IMR-90 (cell line): ENCODE data around the gene SNED1. TPM values are rescaled to one million over a fixed set of nuclear protein-coding genes. Genes with fewer than 3 reads are reported as not detected.

Experiments used
- ATAC-seq: fragments of 200-7000 bp; cut with Tn5 transposase; 2 replicates; pipeline ENCODE4 v1.9.1; 2020; ENCODE audit warnings: low read depth, mild to moderate bottlenecking, moderate library complexity
- BruUV-seq: library from RNA; stranded (reverse); fragments of 400-500 nt; replicated peaks from 2 replicates; lab custom pipeline; 2021; lab: Mats Ljungman, UMichigan
- CTCF ChIA-PET: fragments of 300-600 bp; formaldehyde crosslinking; extraction: SDS; loops from one replicate; lab custom pipeline; 2021; ENCODE audit warnings: antibody characterized with exemption; lab: Yijun Ruan, JAX
- POLR2A ChIA-PET: fragments of 300-600 bp; sonication (Branson Sonifier 250); formaldehyde crosslinking; loops from one replicate; lab custom pipeline; 2022; ENCODE audit warnings: antibody characterized with exemption; ENCODE audit not compliant: unreplicated experiment; lab: Charles Lee
- DNase-seq: peaks from one replicate; pipeline ENCODE4 v3.0.0; 2013
- H2AFZ ChIP-seq: replicated peaks from 2 replicates; pipeline ENCODE3; 2013; ENCODE audit warnings: low read length, mild to moderate bottlenecking; ENCODE audit not compliant: poor library complexity
- H2AK5ac ChIP-seq: 2 replicates; pipeline ENCODE4 v1.6.1; 2013; ENCODE audit warnings: low read depth, low read length, inconsistent platforms
- H2AK9ac ChIP-seq: replicated peaks from 2 replicates; pipeline ENCODE3; 2013; ENCODE audit warnings: mild to moderate bottlenecking, low read depth, low read length, moderate library complexity; ENCODE audit not compliant: poor library complexity
- H2BK120ac ChIP-seq: 2 replicates; pipeline ENCODE4 v1.6.1; 2013; ENCODE audit warnings: low read depth, low read length, inconsistent platforms
- H2BK15ac ChIP-seq: 3 replicates; pipeline ENCODE4 v1.6.1; 2013; ENCODE audit warnings: low read depth, low read length, inconsistent platforms
- H2BK20ac ChIP-seq: 2 replicates; pipeline ENCODE4 v1.6.1; 2013; ENCODE audit warnings: low read depth, mild to moderate bottlenecking, inconsistent platforms, low read length, moderate library complexity
- H2BK5ac ChIP-seq: 2 replicates; pipeline ENCODE4 v1.6.1; 2013; ENCODE audit warnings: mild to moderate bottlenecking, low read depth, low read length, inconsistent platforms; ENCODE audit not compliant: poor library complexity, severe bottlenecking
- H3K14ac ChIP-seq: replicated peaks from 2 replicates; pipeline ENCODE4 v1.6.1; 2013; ENCODE audit warnings: low read depth, low read length, inconsistent platforms
- H3K18ac ChIP-seq: 2 replicates; pipeline ENCODE4 v1.6.1; 2013; ENCODE audit warnings: low read depth, low read length, control low read depth
- H3K23ac ChIP-seq: 2 replicates; pipeline ENCODE4 v1.6.1; 2013; ENCODE audit warnings: low read depth, low read length, inconsistent platforms
- H3K27ac ChIP-seq: 2 replicates; pipeline ENCODE4 v1.5.1; 2013; ENCODE audit warnings: mild to moderate bottlenecking, control low read depth, low read length; ENCODE audit not compliant: insufficient read depth
- H3K27me3 ChIP-seq: 2 replicates; pipeline ENCODE4 v1.6.1; 2013; ENCODE audit warnings: low read length; ENCODE audit not compliant: control insufficient read depth, insufficient read depth
- H3K36me3 ChIP-seq: 2 replicates; pipeline ENCODE4 v1.6.1; 2013; ENCODE audit warnings: low read length, mixed read lengths; ENCODE audit not compliant: control insufficient read depth, insufficient read depth
- H3K4ac ChIP-seq: 2 replicates; pipeline ENCODE4 v1.6.1; 2013; ENCODE audit warnings: low read depth, low read length, inconsistent platforms
- H3K4me1 ChIP-seq: 2 replicates; pipeline ENCODE4 v1.6.1; 2013; ENCODE audit warnings: low read length, mixed read lengths; ENCODE audit not compliant: control insufficient read depth, insufficient read depth
- H3K4me2 ChIP-seq: 2 replicates; pipeline ENCODE4 v1.6.1; 2013; ENCODE audit warnings: low read depth, mild to moderate bottlenecking, control low read depth, low read length, moderate library complexity
- H3K4me3 ChIP-seq: 2 replicates; pipeline ENCODE4 v1.5.1; 2013; ENCODE audit warnings: low read depth, mild to moderate bottlenecking, control low read depth, low read length, moderate library complexity; ENCODE audit not compliant: insufficient read depth
- H3K56ac ChIP-seq: 2 replicates; pipeline ENCODE4 v1.6.1; 2013; ENCODE audit warnings: low read length, inconsistent platforms; ENCODE audit not compliant: insufficient read depth; ENCODE audit errors: extremely low read depth
- H3K79me1 ChIP-seq, 2 experiments: 2 replicates each; pipeline ENCODE4 v1.6.1; 2013; ENCODE audit warnings: low read length in 2 of 2, inconsistent platforms in 1 of 2, low read depth in 1 of 2
- H3K9ac ChIP-seq: 2 replicates; pipeline ENCODE4 v1.6.1; 2013; ENCODE audit warnings: low read depth, low read length, control low read depth
- H3K9me1 ChIP-seq: 2 replicates; pipeline ENCODE4 v1.6.1; 2013; ENCODE audit warnings: low read length, inconsistent platforms; ENCODE audit not compliant: insufficient read depth
- H3K9me3 ChIP-seq: 2 replicates; pipeline ENCODE4 v1.6.1; 2013; ENCODE audit warnings: low read length; ENCODE audit not compliant: control insufficient read depth, insufficient read depth
- H4K20me1 ChIP-seq: 2 replicates; pipeline ENCODE4 v1.6.1; 2013; ENCODE audit warnings: low read length, inconsistent platforms; ENCODE audit not compliant: insufficient read depth
- H4K5ac ChIP-seq: 2 replicates; pipeline ENCODE4 v1.6.1; 2013; ENCODE audit warnings: mild to moderate bottlenecking, low read depth, low read length, control low read depth
- H4K8ac ChIP-seq, 2 experiments: 2 replicates each; pipeline ENCODE4 v1.6.1; 2013; ENCODE audit warnings: low read depth in 2 of 2, low read length in 2 of 2, control low read depth in 1 of 2, inconsistent platforms in 1 of 2
- H4K91ac ChIP-seq: 2 replicates; pipeline ENCODE4 v1.6.1; 2013; ENCODE audit warnings: low read depth, low read length, inconsistent platforms; ENCODE audit not compliant: insufficient read depth
- CEBPB ChIP-seq: IDR thresholded peaks from 2 replicates; pipeline ENCODE4 v1.6.1; 2012; ENCODE audit warnings: low read depth, low read length, improper control_type of control experiment
- RAD21 ChIP-seq: IDR thresholded peaks from 2 replicates; pipeline ENCODE4 v1.6.1; 2012; ENCODE audit warnings: low read length, improper control_type of control experiment
- RFX5 ChIP-seq: IDR thresholded peaks from 2 replicates; pipeline ENCODE4 v1.8.0; 2012; ENCODE audit warnings: low read depth, mild to moderate bottlenecking, low read length, moderate library complexity
- SMC3 ChIP-seq: fragments of 150-350 bp; IDR thresholded peaks from 2 replicates; pipeline ENCODE4 v1.6.1; 2016; ENCODE audit warnings: low read depth, mild to moderate bottlenecking, antibody characterized with exemption, low read length, moderate library complexity
- WGBS, 2 experiments: methylation state at CpG; one replicate each; pipeline versions ENCODE4 v1.1.5 to v1.1.7; 2013; ENCODE audit warnings: missing lambda C conversion rate in 2 of 2; ENCODE audit not compliant: insufficient read length in 1 of 2; ENCODE audit errors: extremely low coverage in 2 of 2; 5-methylcytosine and 5-hydroxymethylcytosine counted together
- dilution Hi-C: fragments of 300-500 bp; cut with HindIII; formaldehyde crosslinking; loops from one replicate; pipeline ENCODE4 v1.14.3; 2018; ENCODE audit warnings: low sequenced_read_pairs; ENCODE audit not compliant: unreplicated experiment
- in situ Hi-C: fragments of 300-500 bp; cut with MboI; formaldehyde crosslinking; loops from 3 replicates; pipeline ENCODE4 v1.14.3; 2019; ENCODE audit warnings: low sequenced_read_pairs, inconsistent platforms, mixed read lengths
- intact Hi-C: fragments of 100-400 bp; cut with micrococcal nuclease; formaldehyde crosslinking; loops from 2 replicates; pipeline ENCODE4 v1.10.0; 2022
- polyA plus RNA-seq, 3 experiments: library from polyadenylated mRNA; depleted of rRNA; stranded (reverse); fragments of >200 nt; gene quantifications; 2 replicates each; pipeline ENCODE4 v1.2.3, GENCODE V29; 2012; ENCODE audit warnings: low replicate concordance in 1 of 3
- total RNA-seq: library from RNA; depleted of rRNA; stranded (reverse); fragments of >200 nt; gene quantifications from 2 replicates; pipeline ENCODE4 v1.2.3, GENCODE V29; 2012

The SNED1 gene
- total and polyA plus RNA-seq, 2 of the 4 experiments (the other 2 are of a cell fraction), result 1.1 to 3.4 TPM

DNA sequence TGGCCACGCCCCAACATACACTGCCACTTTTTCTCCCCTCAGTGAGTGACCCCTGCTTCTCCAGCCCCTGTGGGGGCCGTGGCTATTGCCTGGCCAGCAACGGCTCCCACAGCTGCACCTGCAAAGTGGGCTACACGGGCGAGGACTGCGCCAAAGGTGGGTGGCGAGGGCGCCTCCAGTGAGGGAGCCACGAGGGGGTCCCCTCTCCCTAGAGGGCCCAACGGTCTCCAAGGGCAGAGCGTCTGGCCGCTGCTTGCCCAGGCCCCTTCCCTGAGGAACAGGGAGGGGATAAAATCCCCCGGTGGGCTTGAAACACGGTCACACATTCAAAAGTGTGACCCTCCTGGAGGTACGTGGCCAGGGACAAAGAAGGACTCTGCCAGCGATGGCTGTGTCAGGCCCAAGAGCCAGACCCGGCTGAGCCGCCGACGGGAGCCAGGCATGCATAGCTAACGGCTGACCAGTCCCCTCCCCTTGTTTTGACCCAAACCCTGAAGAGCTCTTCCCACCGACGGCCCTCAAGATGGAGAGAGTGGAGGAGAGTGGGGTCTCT, 66.5 kb downstream of the SNED1 start:
- intact Hi-C loops (loop anchor here (5.0 kb wide), 1 partner anchor 153 kb away; no protein-coding TSS in a partner anchor), dilution Hi-C loops (no loop called here), in situ Hi-C loops (no loop called here)
- peaks cover 21% of the 10 kb centered on the region; the same call in 1 of the 2 replicates for H3K36me3 ChIP-seq
- H4K91ac ChIP-seq, result no peak overlapping the region
- H4K20me1 ChIP-seq, result no peaks in the 10 kb centered on the region
- ATAC-seq (no peak), DNase-seq (no peak)
- no peak overlapping the region for H4K5ac ChIP-seq
- H3K4ac ChIP-seq, result no peak overlapping the region
- H3K18ac ChIP-seq, result no peak overlapping the region
- no peak overlapping the region for H4K8ac ChIP-seq
- BruUV-seq, result no TSS peak
- H3K56ac ChIP-seq, result no peak overlapping the region
- no peak overlapping the region for H3K27ac ChIP-seq
- H2AFZ ChIP-seq, result no peak overlapping the region
- H3K9ac ChIP-seq, result no peak overlapping the region
- H3K9me3 ChIP-seq, result no peaks in the 10 kb centered on the region
- H2BK5ac ChIP-seq, result no peak overlapping the region
- H3K23ac ChIP-seq, result no peak overlapping the region
- no peak overlapping the region for H3K4me2 ChIP-seq
- no peak overlapping the region for H3K4me3 ChIP-seq
- no peak overlapping the region for H2BK20ac ChIP-seq
- TF ChIP-seq RFX5, result no peak
- no peak for TF ChIP-seq SMC3
- no peak for TF ChIP-seq RAD21
- no peak for TF ChIP-seq CEBPB
- POLR2A ChIA-PET, result no interaction called here
- no peaks in the 10 kb centered on the region for H3K27me3 ChIP-seq
- H2BK120ac ChIP-seq, result no peak overlapping the region
- H3K14ac ChIP-seq, result no peak overlapping the region
- no peak overlapping the region for H2AK9ac ChIP-seq
- WGBS, 2 experiments, result 74% methylated on average over 9 of the region's 23 CpGs; no CpG with 5 or more reads in 1 of the 2 experiments
- CTCF ChIA-PET, result no interaction called here
- no peaks in the 10 kb centered on the region for H3K4me1 ChIP-seq
- no peak overlapping the region for H2BK15ac ChIP-seq
- H3K9me1 ChIP-seq, result no peaks in the 10 kb centered on the region
- H2AK5ac ChIP-seq, result no peak overlapping the region
- no peaks in the 10 kb centered on the region for H3K79me1 ChIP-seq
